Measurements from ENCODE around the gene CSAG3.
"Not testable (repeated sequence)": the region's sequence is repeated elsewhere in the genome, so short reads cannot be mapped to it uniquely, and the experiment has no call there.

Gene CSAG3

DNA sequence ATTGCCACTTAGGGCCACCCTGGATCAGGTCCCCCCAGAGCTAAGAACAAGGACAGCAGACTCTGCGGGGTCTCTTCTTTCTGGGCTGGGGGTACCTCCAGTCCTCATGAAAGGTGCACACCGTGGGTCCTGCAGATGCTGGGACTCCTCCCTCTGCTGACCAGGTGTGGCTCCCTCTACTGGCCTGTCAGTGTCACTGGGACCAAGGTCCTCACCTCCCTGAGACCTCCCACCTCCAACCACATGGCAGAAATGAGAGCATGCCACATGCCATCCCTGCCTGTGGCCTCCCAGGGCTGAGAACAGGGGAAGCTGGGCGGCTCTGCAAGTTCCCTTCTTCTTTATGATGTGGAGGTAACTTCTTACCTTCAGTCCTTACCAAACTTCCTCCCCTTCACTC is 28.0 kb downstream of the CSAG3 start:
- DNase-seq; in situ Hi-C loops (cut with HindIII; ENCODE audit: low pct_ligation_motif_present, low pct_unique_long_range_greater_than_20kb, low sequenced_read_pairs): not testable (repeated sequence)

DNA sequence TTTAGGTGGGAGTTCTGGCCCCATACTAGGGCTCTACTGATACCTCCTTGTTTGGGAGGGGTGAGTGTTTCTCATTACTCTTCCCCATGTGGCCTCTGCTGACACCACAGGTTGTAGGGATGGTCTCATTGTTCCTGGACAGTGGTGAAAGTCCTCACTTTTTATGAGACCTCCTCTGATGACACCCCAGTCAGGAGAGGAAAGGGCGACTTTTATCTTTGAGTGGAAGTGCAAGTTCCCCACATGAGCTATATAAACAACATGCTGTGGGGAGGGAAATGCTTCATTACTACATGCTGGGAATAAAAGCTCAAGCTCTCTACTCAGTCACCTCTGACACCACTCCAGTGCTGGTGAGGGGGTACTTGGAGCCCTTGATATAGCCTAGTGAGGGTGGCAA is 39.9 kb downstream of the CSAG3 start:
- no peak for DNase-seq
- in situ Hi-C loops (cut with HindIII; ENCODE audit: low pct_ligation_motif_present, low pct_unique_long_range_greater_than_20kb, low sequenced_read_pairs), result no loop called here

DNA sequence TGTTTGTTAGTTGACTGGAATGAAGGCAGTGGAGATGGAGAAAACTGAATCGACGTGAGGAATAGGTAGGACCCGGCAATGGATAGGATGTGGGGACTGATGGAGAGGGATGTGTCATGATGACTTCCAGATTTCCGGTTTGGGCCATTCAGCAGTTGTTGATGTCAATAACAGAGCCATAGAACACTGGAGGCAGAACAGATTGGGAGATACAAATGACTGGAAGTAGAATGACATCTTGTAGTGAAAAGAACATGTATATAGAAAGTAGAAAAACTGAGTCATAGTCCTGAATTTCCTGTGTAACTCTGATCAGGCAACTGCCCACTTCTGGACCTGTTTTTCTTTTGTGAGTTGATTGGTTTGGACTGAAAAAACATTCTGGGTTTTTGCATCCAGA is 47.0 kb downstream of the CSAG3 start:
- in situ Hi-C loops (cut with HindIII; ENCODE audit: low pct_ligation_motif_present, low pct_unique_long_range_greater_than_20kb, low sequenced_read_pairs), result loop anchor here (25.0 kb wide), 1 partner anchor 169 kb away; the partner anchor contains the start of gene GABRQ

More for the DNA sequence above, 47.0 kb downstream of the CSAG3 start:
- DNase-seq, result no peak
